IgD-negative memory B cell (primary cell): ENCODE measurements around the gene SMARCB1. TPM values are rescaled to one million over a fixed set of nuclear protein-coding genes. Genes with fewer than 3 reads are reported as not detected.

Experiments
- H3K27ac Mint-ChIP-seq, 3 donors: one replicate each; pipeline ENCODE4 v1.8.0; 2020 to 2022; ENCODE audit warnings: mild to moderate bottlenecking in 3 of 3, mixed read lengths in 3 of 3, moderate library complexity in 1 of 3
- H3K27me3 Mint-ChIP-seq: one replicate; pipeline ENCODE4 v1.8.0; 2021; ENCODE audit warnings: mixed read lengths
- H3K36me3 Mint-ChIP-seq: one replicate; pipeline ENCODE4 v1.8.0; 2020; ENCODE audit warnings: mild to moderate bottlenecking, mixed read lengths
- H3K4me1 Mint-ChIP-seq, 3 donors: one replicate each; pipeline ENCODE4 v1.8.0; 2020 to 2022; ENCODE audit warnings: mixed read lengths in 3 of 3, mild to moderate bottlenecking in 1 of 3
- H3K4me3 Mint-ChIP-seq, 4 donors: one replicate each; pipeline ENCODE4 v1.8.0; 2020 to 2022; ENCODE audit warnings: mild to moderate bottlenecking in 4 of 4, mixed read lengths in 4 of 4, moderate library complexity in 3 of 4
- H3K9me3 Mint-ChIP-seq, 3 donors: one replicate each; pipeline ENCODE4 v1.8.0; 2020 to 2021; ENCODE audit warnings: mixed read lengths in 3 of 3, mild to moderate bottlenecking in 1 of 3
- polyA plus RNA-seq: library from polyadenylated mRNA; unstranded; fragments of 300-500 nt; fragmentation: Illumina TruSeq; gene quantifications from one replicate; pipeline ENCODE4 v1.2.3, GENCODE V29; 2021

Gene SMARCB1
- polyA plus RNA-seq: 117 TPM

GRCh38 chr22:23786752-23787599 lies at the start of gene SMARCB1:
Gene SMARCB1, plus strand, starts transcription at chr22:23786966. Its CDS starts 204 bp downstream, at chr22:23787170.
- peak within 1 kb of the TSS; percentile 90 to 94 (median 92) for H3K27ac Mint-ChIP-seq
- H3K27me3 Mint-ChIP-seq: no peaks in the 10 kb centered on the region
- H3K36me3 Mint-ChIP-seq: no peaks in the 10 kb centered on the region
- H3K4me1 Mint-ChIP-seq: peaks cover 21 to 28% (median 23%) of the 10 kb centered on the region in 3 donors
- peak within 1 kb of the TSS; percentile 89 to 96 (median 94) for H3K4me3 Mint-ChIP-seq
- H3K9me3 Mint-ChIP-seq: no peaks in the 10 kb centered on the region

GRCh38 chr22:23737696-23738095 lies 49.1 kb upstream of the SMARCB1 start:
- Mint-ChIP-seq H3K27me3 (no peaks in the 10 kb centered on the region), H3K9me3 (no peaks in the 10 kb centered on the region), H3K27ac (no peak overlapping the region), H3K36me3 (no peaks in the 10 kb centered on the region), H3K4me3 (no peak overlapping the region), H3K4me1 (peaks cover 0 to 8% (median 0%) of the 10 kb centered on the region in 3 donors)

GRCh38 chr22:23742505-23743264 lies 44.1 kb upstream of the SMARCB1 start:
- no peaks in the 10 kb centered on the region for H3K27me3 Mint-ChIP-seq
- H3K4me1 Mint-ChIP-seq: peaks cover 0 to 3% (median 2%) of the 10 kb centered on the region in 3 donors
- H3K9me3 Mint-ChIP-seq: peaks cover 0 to 2% (median 0%) of the 10 kb centered on the region in 3 donors
- no peak overlapping the region for H3K4me3 Mint-ChIP-seq
- H3K27ac Mint-ChIP-seq: peak overlapping the region in 1 of 3 donors; percentile 53
- peaks cover 12% of the 10 kb centered on the region for H3K36me3 Mint-ChIP-seq

DNA sequence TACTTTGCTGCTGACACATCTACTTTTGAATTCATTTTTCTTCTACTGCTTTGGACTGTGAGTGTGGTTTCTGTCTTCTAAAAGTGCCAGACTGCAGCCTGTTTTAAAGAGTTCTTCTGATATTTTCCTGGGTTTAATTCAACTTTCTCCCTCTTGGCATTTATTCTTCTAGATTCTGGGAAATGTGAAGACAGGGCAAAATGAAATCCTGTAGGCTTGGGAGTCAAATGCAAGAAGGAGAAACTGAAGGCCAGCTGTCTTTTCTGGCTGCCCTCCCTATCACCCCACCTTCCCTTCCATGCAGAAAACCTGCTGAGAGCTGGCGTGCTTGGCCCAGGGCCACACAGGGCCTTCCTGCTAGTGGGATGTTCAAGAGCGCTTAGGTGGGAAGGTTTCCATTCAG lies 43.5 kb upstream of the SMARCB1 start:
- Mint-ChIP-seq H3K4me3 (no peak overlapping the region), H3K36me3 (peaks cover 12% of the 10 kb centered on the region), H3K27me3 (no peaks in the 10 kb centered on the region), H3K27ac (peak overlapping the region in 1 of 3 donors; percentile 53), H3K4me1 (peaks cover 0 to 3% (median 2%) of the 10 kb centered on the region in 3 donors), H3K9me3 (peaks cover 0 to 2% (median 0%) of the 10 kb centered on the region in 3 donors)

DNA sequence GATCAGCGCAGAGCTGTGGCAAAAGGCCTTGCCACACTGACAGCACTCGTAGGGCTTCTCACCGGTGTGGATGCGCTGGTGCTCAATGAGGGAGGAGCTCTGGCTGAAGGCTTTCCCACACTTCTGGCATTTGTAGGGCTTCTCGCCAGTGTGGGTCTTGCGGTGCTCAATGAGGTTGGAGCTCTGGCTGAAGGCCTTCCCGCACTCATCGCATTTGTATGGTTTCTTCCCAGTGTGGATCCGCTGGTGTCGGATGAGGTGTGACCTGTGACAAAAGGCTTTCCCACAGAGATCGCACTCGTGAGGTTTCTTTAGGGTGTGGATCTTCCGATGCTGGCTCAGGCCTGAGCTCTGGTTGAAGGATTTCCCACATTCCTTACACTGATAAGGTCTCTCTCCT lies 42.8 kb upstream of the SMARCB1 start:
- Mint-ChIP-seq H3K27ac (no peak overlapping the region), H3K4me1 (peaks cover 0 to 3% (median 2%) of the 10 kb centered on the region in 3 donors), H3K4me3 (no peak overlapping the region), H3K36me3 (peaks cover 12% of the 10 kb centered on the region), H3K27me3 (no peaks in the 10 kb centered on the region), H3K9me3 (peaks cover 0 to 2% (median 0%) of the 10 kb centered on the region in 3 donors)

GRCh38 chr22:23744485-23744884 lies 42.3 kb upstream of the SMARCB1 start:
- peaks cover 12% of the 10 kb centered on the region for H3K36me3 Mint-ChIP-seq
- peaks cover 0 to 3% (median 2%) of the 10 kb centered on the region in 3 donors for H3K4me1 Mint-ChIP-seq
- H3K27me3 Mint-ChIP-seq: no peaks in the 10 kb centered on the region
- H3K9me3 Mint-ChIP-seq: peaks cover 0 to 2% (median 0%) of the 10 kb centered on the region in 3 donors
- peak overlapping the region in 1 of 3 donors; percentile 28 for H3K27ac Mint-ChIP-seq
- no peak overlapping the region for H3K4me3 Mint-ChIP-seq

GRCh38 chr22:23745791-23746190 lies 41.0 kb upstream of the SMARCB1 start:
- peaks cover 0 to 11% (median 5%) of the 10 kb centered on the region in 3 donors for H3K4me1 Mint-ChIP-seq
- no peak overlapping the region for H3K27ac Mint-ChIP-seq
- peaks cover 12% of the 10 kb centered on the region for H3K36me3 Mint-ChIP-seq
- peak overlapping the region in 1 of 4 donors; percentile 22 for H3K4me3 Mint-ChIP-seq
- H3K27me3 Mint-ChIP-seq: no peaks in the 10 kb centered on the region
- peaks cover 0 to 2% (median 0%) of the 10 kb centered on the region in 3 donors for H3K9me3 Mint-ChIP-seq

DNA sequence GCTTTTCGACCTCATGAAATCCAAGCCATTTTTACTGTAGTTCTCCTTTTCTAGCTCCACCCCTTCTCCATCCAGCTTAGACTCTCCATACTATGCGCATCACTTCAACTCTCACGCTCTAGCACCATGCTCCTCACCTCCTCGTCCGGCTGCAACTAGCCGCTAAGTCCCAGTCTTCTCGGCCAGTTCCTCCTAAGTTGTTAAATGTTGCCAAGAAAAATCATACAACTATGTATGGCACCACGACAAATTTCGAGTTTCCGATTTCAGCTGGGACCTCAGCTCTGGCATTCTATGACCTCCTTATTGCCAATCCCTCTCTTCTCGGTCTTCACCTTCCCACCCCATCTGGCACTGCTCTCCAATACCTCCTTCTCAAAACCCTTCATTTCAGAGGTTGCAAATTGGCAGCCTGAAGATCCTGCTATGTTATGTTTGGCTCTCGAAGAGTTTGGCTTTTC lies 36.9 kb upstream of the SMARCB1 start:
- H3K36me3 Mint-ChIP-seq: peaks cover 8% of the 10 kb centered on the region
- peak overlapping the region in 2 of 3 donors; percentile 57 to 93 for H3K27ac Mint-ChIP-seq
- H3K4me3 Mint-ChIP-seq: peak overlapping the region; percentile 70 to 84 (median 82)
- no peaks in the 10 kb centered on the region for H3K9me3 Mint-ChIP-seq
- peaks cover 15 to 24% (median 18%) of the 10 kb centered on the region in 3 donors for H3K4me1 Mint-ChIP-seq
- H3K27me3 Mint-ChIP-seq: no peaks in the 10 kb centered on the region

GRCh38 chr22:23750367-23750713 lies 36.4 kb upstream of the SMARCB1 start:
- H3K4me3 Mint-ChIP-seq: peak overlapping the region; percentile 70 to 84 (median 82)
- peaks cover 20 to 26% (median 21%) of the 10 kb centered on the region in 3 donors for H3K4me1 Mint-ChIP-seq
- no peaks in the 10 kb centered on the region for H3K9me3 Mint-ChIP-seq
- peak overlapping the region; percentile 57 to 93 (median 89) for H3K27ac Mint-ChIP-seq
- H3K36me3 Mint-ChIP-seq: peaks cover 3% of the 10 kb centered on the region
- peaks cover 2% of the 10 kb centered on the region for H3K27me3 Mint-ChIP-seq

DNA sequence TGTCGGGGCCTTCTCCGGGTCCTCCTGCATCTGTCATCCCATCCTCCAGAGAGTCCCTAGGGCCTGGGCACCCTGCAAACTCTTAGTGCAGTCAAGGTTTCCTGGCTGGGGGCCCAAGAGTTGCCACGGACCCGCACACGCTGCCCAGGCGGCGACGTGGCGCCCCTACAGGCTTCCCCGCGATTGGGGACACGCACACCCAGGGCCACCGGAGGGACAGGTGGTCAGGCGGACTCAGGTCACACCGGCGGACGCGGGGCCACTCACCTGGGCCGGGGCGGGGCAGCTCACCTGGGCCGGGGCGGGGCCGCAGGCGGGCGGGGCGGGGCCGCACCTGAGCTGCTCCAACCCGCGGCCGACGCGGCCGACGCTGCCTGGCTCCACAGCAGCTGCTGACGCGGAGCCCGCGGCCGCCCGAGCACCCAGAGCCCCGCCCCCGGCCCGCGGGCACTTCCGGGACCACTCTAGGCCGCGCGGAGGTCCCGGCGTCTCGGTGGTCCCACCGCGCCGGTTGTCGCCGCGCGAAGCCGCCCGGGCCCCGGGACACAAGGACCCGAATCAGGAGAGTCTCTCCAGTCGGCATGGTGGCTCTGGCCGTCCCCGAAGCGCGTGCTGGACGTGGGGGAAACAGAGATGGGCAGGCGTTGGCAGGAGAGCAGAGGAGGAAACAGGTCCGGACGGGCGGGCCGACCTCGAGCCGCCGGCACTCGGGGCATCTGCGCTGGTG lies 35.9 kb upstream of the SMARCB1 start, which contains the start of gene ZNF70:
Gene ZNF70 (minus strand): TSS at position 399 of the 727 bp plus-strand sequence. CDS start 5,972 bp downstream, outside the sequence.
- Mint-ChIP-seq H3K9me3 (no peaks in the 10 kb centered on the region), H3K27me3 (peaks cover 2% of the 10 kb centered on the region), H3K36me3 (peaks cover 2% of the 10 kb centered on the region), H3K4me3 (peak within 1 kb of the TSS; percentile 82 to 99 (median 94)), H3K4me1 (peaks cover 21 to 29% (median 24%) of the 10 kb centered on the region in 3 donors), H3K27ac (peak within 1 kb of the TSS; percentile 93 to 100 (median 99))

DNA sequence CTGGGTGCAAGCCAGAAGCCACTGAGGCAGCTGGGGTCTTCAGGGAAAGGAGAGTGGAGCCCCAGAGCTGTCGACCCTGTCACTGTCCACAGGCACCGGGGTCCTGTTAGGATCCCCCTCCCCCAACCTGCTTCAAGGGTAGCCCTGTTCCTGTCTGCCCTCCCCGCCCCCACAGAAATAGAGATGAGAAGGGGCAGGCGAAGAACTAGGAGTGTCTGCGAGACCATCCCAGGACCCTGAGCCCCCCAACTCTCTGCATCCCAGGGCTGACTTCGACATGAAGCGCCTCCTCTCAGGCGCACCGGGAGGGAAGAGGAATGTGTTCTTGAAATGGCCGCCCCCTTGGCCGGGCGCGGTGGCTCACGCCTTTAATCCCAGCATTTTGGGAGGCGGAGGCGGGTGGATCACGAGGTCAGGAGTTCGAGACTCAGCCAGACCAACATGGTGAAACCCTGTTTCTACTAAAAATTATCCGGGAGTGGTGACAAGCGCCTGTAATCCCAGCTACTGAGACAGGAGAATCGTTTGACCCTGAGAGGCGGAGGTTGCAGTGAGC lies 35.2 kb upstream of the SMARCB1 start:
- H3K4me3 Mint-ChIP-seq: peak overlapping the region; percentile 82 to 99 (median 94)

DNA sequence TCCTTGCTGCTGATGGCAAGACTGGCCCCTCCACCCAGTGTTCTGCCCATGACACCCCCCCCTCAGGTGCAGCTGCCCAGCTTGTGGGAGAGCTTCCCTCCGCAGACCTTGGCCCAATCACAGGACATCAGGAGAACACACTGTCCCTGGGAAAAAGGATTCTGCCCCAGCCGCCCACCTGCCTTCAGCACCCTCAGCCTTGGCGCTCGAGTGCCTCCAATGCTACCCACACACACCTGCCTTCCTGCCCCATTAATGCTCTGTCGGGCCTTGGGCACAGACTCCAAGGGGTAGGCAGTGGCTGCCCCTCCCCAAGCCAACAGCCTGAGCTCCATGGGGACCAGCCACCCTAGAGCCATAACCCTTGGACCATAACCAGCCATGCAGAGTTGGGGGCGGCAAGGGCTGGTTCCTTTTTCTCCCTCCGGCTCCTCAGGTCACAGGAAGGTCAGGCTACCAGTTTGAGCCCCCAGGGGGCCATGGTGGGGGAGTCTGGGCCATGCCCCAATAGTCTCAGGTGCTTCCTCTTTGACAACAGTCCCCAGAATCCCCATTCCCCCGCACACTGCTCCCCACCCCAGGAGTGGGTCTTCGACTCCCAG lies 34.6 kb upstream of the SMARCB1 start:
- Mint-ChIP-seq H3K36me3 (peaks cover 2% of the 10 kb centered on the region), H3K9me3 (no peaks in the 10 kb centered on the region), H3K4me1 (peaks cover 27 to 33% (median 30%) of the 10 kb centered on the region in 3 donors), H3K4me3 (peak overlapping the region; percentile 82 to 99 (median 94)), H3K27me3 (peaks cover 2% of the 10 kb centered on the region), H3K27ac (peak overlapping the region; percentile 93 to 100 (median 99))

More for the DNA sequence above, 35.2 kb upstream of the SMARCB1 start:
- peaks cover 2% of the 10 kb centered on the region for H3K27me3 Mint-ChIP-seq
- no peaks in the 10 kb centered on the region for H3K9me3 Mint-ChIP-seq
- peak overlapping the region; percentile 93 to 100 (median 99) for H3K27ac Mint-ChIP-seq
- peaks cover 2% of the 10 kb centered on the region for H3K36me3 Mint-ChIP-seq
- peaks cover 21 to 29% (median 24%) of the 10 kb centered on the region in 3 donors for H3K4me1 Mint-ChIP-seq

DNA sequence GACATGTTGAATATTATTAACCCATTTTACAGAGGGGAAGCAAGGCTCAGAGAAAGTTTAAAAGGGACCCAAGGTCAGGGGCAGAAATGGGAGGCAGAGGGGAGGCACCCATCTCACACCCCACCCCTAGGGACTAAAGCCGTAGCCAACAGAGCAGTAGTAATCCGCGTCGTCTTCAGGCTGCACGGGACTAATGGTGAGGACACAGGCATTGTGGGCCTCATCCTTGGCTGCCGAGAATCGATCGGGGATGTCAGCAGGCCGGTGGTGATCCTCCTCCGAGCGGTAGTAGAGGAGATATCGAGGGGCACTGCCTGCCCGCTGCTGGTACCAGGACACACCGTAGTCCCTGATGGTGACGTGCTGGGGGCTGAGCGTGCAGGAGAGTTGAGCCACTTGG lies 34.0 kb upstream of the SMARCB1 start:
- peak overlapping the region; percentile 82 to 99 (median 94) for H3K4me3 Mint-ChIP-seq
- peaks cover 2% of the 10 kb centered on the region for H3K27me3 Mint-ChIP-seq
- peaks cover 2% of the 10 kb centered on the region for H3K36me3 Mint-ChIP-seq
- no peaks in the 10 kb centered on the region for H3K9me3 Mint-ChIP-seq
- peak overlapping the region; percentile 93 to 100 (median 99) for H3K27ac Mint-ChIP-seq
- H3K4me1 Mint-ChIP-seq: peaks cover 27 to 33% (median 32%) of the 10 kb centered on the region in 3 donors
